ENCODE results near the gene PTPRT. TPM values are rescaled to one million over a fixed set of nuclear protein-coding genes. Genes with fewer than 3 reads are reported as not detected.

Gene PTPRT
- total RNA-seq, 1 donor from 2014 or later: 4.0 TPM

GRCh38 chr20:42610070-42610469 lies 579.6 kb downstream of the PTPRT start:
- no peak for DNase-seq

- DNase-seq: no peak
Observed at GRCh38 chr20:42609618-42610017, 580.1 kb downstream of the PTPRT start.

GRCh38 chr20:42604998-42605956 lies 584.4 kb downstream of the PTPRT start:
- DNase-seq: no peak

- no peak for DNase-seq
Observed at GRCh38 chr20:42603655-42604054, 586.1 kb downstream of the PTPRT start.

DNA sequence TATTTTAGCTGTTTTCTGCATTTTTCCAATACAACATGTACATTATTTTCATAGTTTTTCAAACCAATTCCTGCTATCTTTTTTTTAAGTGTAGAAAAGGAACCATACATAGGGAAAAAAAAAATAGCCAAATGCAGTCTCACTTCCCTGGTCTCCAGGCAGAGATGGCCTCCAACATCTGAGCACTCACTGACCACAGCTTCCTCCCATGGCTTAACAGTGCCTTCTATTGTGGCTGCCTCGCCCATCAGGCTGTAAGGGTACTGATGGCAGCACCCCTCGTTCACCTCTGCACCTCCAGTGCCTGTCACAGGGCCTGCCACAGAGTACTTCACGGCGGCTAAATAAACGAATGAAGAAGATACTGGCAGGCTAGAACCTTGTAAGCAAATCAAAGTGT lies 591.1 kb downstream of the PTPRT start:
- DNase-seq: no peak

- DNase-seq: no peak
Observed at GRCh38 chr20:42595625-42596024, 594.1 kb downstream of the PTPRT start.

- no peak for DNase-seq
Observed at GRCh38 chr20:42594659-42595058, 595.0 kb downstream of the PTPRT start.

DNA sequence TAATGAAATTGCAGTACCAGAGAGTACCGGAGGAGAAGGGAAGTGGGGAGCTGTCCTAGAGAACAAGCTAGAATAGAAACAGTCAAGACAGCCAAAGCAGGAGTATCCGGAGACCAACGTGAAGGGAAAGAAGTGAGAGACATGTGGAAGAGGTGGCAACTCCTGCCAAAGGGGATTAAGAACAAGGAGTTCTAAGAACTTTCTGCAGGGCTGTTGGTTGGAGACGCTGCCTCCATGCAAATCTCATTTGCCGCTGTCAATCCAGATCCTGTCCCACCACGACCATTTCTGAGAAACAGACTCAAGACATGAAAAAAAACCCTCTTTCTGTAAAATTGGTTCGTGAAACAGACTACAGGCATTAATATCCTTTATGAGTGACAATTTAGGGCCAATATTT lies 595.7 kb downstream of the PTPRT start:
- peak; percentile 1 for DNase-seq

DNA sequence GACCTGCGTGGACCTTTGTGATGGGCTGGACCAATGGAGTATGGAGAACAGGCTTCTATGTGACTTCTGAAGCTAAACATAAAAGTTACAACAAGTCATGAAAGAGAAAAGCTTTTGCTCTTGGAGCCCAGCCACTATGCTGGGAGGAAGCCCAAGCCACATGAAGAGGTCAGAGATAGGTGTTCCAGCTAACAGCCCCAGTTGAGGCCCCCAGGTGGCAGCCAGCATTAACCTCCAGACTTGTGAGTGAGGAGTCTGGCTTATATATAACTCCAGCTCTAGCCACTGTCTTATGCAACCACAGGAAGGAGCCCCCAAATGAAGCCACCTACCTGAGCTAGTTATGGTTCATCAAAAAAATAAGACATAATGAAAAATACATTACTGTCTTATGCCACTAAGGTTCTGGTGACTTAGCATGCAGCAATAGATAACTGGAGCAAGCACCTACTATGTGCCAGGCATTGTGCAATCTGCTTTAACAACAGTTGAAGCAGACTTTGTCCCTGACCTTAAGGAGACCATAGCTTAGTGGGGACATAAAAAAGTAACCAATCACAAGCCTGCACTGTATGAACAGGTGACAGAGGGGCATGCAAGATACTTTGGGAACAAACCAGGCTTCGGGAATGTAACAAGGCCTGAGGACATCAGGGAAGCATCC lies 599.6 kb downstream of the PTPRT start:
- DNase-seq: no peak

GRCh38 chr20:42588847-42589246 lies 600.9 kb downstream of the PTPRT start:
- DNase-seq: no peak

GRCh38 chr20:42587427-42587826 lies 602.3 kb downstream of the PTPRT start:
- DNase-seq: no peak

- DNase-seq: no peak
Observed at GRCh38 chr20:42581311-42581710, 608.4 kb downstream of the PTPRT start.

DNA sequence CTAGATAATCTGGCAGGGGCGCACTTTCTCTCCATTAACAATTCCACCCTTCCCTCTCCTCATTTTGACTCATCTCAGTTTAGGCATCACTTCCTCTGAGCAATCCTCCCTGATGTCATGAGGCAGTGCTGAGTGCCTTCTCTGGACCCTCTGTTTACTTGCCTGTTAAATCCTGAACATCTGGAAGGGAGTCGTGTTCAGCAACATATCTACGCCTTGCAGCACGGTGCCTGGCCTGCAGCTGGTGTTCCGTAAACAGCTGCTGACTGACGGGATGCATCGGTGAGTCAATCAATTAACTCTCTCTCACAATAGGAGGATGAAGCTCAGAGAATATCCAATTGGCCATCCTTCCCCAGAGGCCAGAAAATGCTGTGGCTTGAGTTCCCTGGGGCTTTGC lies 613.5 kb downstream of the PTPRT start:
- DNase-seq: no peak

DNA sequence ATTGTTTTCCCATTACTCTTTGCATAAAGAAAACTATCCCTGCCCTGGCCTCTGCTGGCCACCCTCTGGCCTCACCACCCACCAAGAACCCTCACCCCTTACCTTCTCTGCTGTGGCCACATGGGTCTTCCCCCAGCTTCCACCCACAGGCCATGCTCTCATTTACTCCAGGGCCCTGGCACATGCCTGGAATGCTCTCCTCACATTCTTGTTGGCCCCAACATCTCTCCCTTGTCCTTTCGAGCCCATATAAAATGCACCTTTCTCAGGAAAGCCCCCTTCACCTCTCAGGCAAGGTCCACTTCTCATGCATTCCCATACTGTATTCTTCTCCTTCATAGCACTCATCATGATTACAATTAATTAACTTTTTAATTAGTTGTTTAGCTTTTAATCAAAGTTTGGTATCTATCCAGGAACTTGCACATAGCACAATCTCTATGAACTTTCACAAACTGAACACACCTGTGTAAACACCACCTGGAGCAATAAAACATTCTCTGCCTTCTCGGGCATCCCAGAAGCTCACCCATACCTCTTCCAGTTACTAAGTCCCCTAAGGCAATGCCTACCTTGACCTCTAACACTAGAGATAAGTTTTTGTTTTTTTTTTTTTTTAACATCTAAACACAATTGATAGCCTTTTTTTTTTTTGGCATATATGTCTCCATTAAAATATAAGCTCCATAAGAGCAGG lies 617.2 kb downstream of the PTPRT start:
- DNase-seq: no peak

GRCh38 chr20:42567409-42567808 lies 622.3 kb downstream of the PTPRT start:
- DNase-seq: no peak

GRCh38 chr20:42565235-42565995 lies 624.3 kb downstream of the PTPRT start:
- DNase-seq: no peak

- no peak for DNase-seq
Observed at GRCh38 chr20:42559665-42560064, 630.0 kb downstream of the PTPRT start.

DNA sequence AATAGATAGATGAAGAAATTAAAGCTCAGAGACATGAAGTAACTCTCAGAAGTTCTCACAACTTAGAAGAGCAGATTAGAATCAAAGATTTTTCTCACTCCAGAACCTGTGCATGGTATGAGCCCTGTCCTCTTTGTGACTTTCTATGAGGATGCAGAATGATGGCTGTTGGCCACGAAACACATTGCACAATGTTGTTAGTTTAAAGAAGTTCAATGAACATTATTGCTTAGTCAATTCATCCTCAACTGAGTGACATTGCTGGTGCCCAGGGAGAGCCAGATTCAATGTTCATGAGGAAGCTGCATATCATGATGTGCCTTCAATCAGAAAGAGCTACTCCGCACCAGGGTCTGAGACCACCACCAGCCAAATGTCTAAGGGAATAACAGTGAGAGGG lies 633.1 kb downstream of the PTPRT start:
- no peak for DNase-seq

DNA sequence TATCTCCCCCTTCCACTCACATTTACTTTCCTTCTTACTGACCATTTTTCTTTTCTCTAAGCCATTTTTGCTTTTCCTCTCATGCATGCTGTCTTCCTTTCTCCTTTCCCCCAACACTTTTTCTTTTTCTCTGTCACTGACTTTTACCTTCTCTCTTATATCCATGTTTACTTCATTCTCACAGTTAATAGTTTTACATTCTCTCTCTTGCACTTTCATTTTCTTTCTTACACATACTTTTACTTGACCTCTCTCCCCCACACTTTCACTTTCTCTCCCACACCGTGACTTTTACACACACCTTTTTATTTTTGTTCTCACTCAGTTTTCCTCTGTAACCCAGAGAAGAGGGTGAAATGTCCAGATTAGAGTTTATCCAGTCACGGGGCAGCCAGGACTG lies 636.3 kb downstream of the PTPRT start:
- no peak for DNase-seq

GRCh38 chr20:42549496-42549895 lies 640.2 kb downstream of the PTPRT start:
- no peak for DNase-seq

DNA sequence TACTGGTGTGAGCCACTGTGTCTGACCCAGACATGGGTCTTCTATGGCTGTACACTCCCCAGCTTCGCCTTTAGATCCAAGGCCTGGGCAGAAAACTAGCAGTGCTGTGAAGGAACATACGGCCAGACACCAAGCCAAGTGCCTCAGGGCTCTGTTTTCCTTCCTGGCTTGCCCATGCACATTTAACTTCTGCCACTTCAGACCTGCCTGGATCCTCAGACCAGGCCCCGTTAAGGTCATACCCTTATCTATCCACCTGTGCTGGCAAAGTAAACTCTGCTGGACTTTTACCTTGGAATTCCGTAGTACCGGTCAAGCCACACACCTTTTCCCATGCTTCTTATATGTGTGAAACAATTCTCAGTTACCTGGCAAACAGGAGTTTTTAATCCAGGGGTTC lies 644.8 kb downstream of the PTPRT start:
- no peak for DNase-seq

DNA sequence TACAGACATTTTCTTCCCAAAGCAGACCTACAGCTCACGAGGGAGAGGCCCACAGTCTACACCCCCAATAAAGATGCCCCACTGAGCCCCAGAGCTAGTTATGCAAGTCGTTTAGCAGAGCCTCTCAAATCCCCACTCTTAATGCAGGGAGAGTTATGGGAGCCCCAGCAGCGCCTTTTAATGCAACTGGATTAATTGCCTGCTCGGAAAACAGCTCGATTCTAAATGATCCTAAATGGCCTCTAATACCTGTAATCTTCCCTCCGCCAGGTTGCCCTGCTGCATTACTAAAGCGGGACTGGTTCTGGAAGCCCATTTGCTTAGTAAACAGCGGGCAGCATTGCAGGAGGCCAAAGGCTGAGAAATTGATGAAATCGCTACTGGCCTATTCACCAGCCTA lies 656.9 kb downstream of the PTPRT start:
- DNase-seq: no peak

Measured in skin of body (tissue), 2 donors.